Left ventricle myocardium inferior (tissue), 1 donor: ENCODE data around the gene SYT5. TPM values are rescaled to one million over a fixed set of nuclear protein-coding genes. Genes with fewer than 3 reads are reported as not detected.

ENCODE experiments used
- DNase-seq: peaks from one replicate; pipeline ENCODE4 v3.0.0-alpha.2; 2020
- H3K27ac ChIP-seq: fragments of 200-600 bp; replicated peaks from 2 replicates; pipeline ENCODE4 v1.8.0; 2021
- H3K27me3 ChIP-seq: fragments of 200-600 bp; 2 replicates; pipeline ENCODE4 v1.8.0; 2021; ENCODE audit warnings: low read depth
- H3K36me3 ChIP-seq: fragments of 200-600 bp; 2 replicates; pipeline ENCODE4 v1.8.0; 2021
- H3K4me1 ChIP-seq: fragments of 200-600 bp; 2 replicates; pipeline ENCODE4 v1.8.0; 2021
- H3K4me3 ChIP-seq: fragments of 200-600 bp; 2 replicates; pipeline ENCODE4 v1.8.0; 2021; ENCODE audit warnings: mild to moderate bottlenecking, moderate library complexity
- H3K9me3 ChIP-seq: fragments of 200-600 bp; replicated peaks from 2 replicates; pipeline ENCODE4 v1.8.0; 2021
- CTCF ChIP-seq: fragments of 200-600 bp; IDR thresholded peaks from 2 replicates; pipeline ENCODE4 v1.8.0; 2021; ENCODE audit warnings: antibody characterized with exemption, mild to moderate bottlenecking, borderline replicate concordance
- intact Hi-C: fragments of 100-400 bp; cut with micrococcal nuclease; formaldehyde crosslinking; loops from one replicate; pipeline ENCODE4 v1.11.0; 2022
- total RNA-seq: library from RNA; stranded (reverse); fragmentation: NEBNext Ultra II Directional; extraction: Animal tissue kit (Norgen Biotek cat#: 25700); gene quantifications from one replicate; pipeline ENCODE4 v1.2.1, GENCODE V29; 2021
- donor health status: DM: no; HTN: yes; CAD: no; lungs with severe emphysema.

Gene SYT5
- total RNA-seq, 1 donor from 2014 or later = not detected

- peaks cover 43% of the 10 kb centered on the region for H3K4me1 ChIP-seq
- no peaks in the 10 kb centered on the region for H3K9me3 ChIP-seq
- peak within 1 kb of the TSS; percentile 83 for H3K27ac ChIP-seq
- H3K36me3 ChIP-seq = peaks cover 24% of the 10 kb centered on the region
- peaks cover 59% of the 10 kb centered on the region for H3K27me3 ChIP-seq
- intact Hi-C loops = no loop called here
- no peak within 1 kb of the TSS for H3K4me3 ChIP-seq
- no peak for TF ChIP-seq CTCF
- DNase-seq = peak; percentile 36
These were observed 30.7 kb downstream of the SYT5 start, which contains the start of gene TNNT1 for GRCh38 chr19:55149078-55150003. Gene TNNT1, minus strand, starts transcription at chr19:55149206. Its CDS starts 2,049 bp downstream, at chr19:55147157.

- H3K36me3 ChIP-seq = peaks cover 11% of the 10 kb centered on the region
- peaks cover 31% of the 10 kb centered on the region for H3K4me1 ChIP-seq
- H3K27ac ChIP-seq = no peak overlapping the region
- no peak for TF ChIP-seq CTCF
- no peak overlapping the region for H3K4me3 ChIP-seq
- DNase-seq = no peak
- peaks cover 70% of the 10 kb centered on the region for H3K27me3 ChIP-seq
- no peaks in the 10 kb centered on the region for H3K9me3 ChIP-seq
- intact Hi-C loops = no loop called here
These were observed 32.4 kb downstream of the SYT5 start for GRCh38 chr19:55147545-55148251.

- no peak for TF ChIP-seq CTCF
- H3K4me1 ChIP-seq = peaks cover 25% of the 10 kb centered on the region
- no peak for DNase-seq
- intact Hi-C loops = no loop called here
- H3K36me3 ChIP-seq = peaks cover 7% of the 10 kb centered on the region
- H3K9me3 ChIP-seq = no peaks in the 10 kb centered on the region
- H3K27me3 ChIP-seq = peaks cover 79% of the 10 kb centered on the region
- H3K27ac ChIP-seq = no peak overlapping the region
- no peak overlapping the region for H3K4me3 ChIP-seq
These were observed 33.3 kb downstream of the SYT5 start for GRCh38 chr19:55146705-55147273.

- Histone ChIP-seq H3K4me3 (no peak overlapping the region), H3K4me1 (peaks cover 25% of the 10 kb centered on the region), H3K27ac (no peak overlapping the region), H3K27me3 (peaks cover 84% of the 10 kb centered on the region), H3K36me3 (peaks cover 7% of the 10 kb centered on the region), H3K9me3 (no peaks in the 10 kb centered on the region)
- TF ChIP-seq CTCF = peak; percentile 47
- intact Hi-C loops = no loop called here
- DNase-seq = no peak
These were observed 33.9 kb downstream of the SYT5 start for GRCh38 chr19:55146078-55146704.

GRCh38 chr19:55145232-55145631 lies 34.9 kb downstream of the SYT5 start:
- H3K4me3 ChIP-seq = no peak overlapping the region
- DNase-seq = no peak
- H3K9me3 ChIP-seq = no peaks in the 10 kb centered on the region
- H3K27me3 ChIP-seq = peaks cover 92% of the 10 kb centered on the region
- peaks cover 7% of the 10 kb centered on the region for H3K36me3 ChIP-seq
- TF ChIP-seq CTCF = no peak
- intact Hi-C loops = no loop called here
- no peak overlapping the region for H3K27ac ChIP-seq
- peaks cover 22% of the 10 kb centered on the region for H3K4me1 ChIP-seq
